ENCODE measurements around the gene YARS2. TPM values are rescaled to one million over a fixed set of nuclear protein-coding genes. Genes with fewer than 3 reads are reported as not detected.

YARS2 gene
- total RNA-seq = 10 to 100 TPM; 19.9 to 23.1 (median 22.2) TPM

DNA sequence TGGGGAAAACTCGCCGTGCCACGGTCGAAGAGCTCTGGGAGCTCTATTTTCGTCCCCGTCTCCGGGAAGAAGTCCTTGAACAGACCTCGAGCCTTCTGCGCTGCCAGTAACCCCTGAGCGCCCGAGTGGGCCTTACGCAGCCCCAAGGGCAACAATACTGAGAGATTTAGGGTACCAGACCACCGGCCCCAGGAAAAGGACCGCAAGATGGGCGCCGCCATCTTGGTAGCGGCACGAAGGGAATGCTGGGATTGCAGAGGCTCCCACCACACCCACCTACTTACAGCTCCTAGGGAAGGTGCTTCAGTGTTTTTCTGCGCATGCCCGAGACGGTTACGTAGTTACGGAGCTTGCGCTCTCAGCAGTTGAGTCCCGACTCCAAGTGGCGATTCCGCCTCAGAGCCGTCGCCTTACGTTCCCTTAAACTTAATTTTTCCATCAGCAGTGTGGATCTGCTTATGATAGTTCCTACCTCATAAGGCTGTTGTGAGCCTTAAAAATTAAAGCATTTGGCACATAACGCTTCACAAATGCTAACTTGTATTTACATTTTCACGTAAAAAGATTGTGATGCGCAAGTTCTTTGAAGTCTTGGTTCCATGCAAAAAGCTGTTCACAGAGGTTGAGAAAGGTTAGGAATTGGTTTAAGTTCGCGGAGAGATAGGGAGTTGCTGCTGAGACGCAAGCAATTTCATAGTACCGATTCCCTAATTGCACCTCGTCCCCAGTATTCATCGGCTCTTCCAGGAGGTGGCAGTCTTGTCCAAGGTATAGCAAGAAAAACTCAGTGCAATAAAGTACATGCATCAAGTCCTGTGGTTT is at the start of gene YARS2:
Gene YARS2, minus strand, starts transcription at position 244 of the 822 bp plus-strand sequence. Its CDS starts 23 bp downstream, at position 221.
- peak; percentile 97 for ATAC-seq (ENCODE audit: low FRiP score)
- peak; percentile 76 for DNase-seq (ENCODE audit: low spot score)
- TF ChIP-seq, protein P1, sequence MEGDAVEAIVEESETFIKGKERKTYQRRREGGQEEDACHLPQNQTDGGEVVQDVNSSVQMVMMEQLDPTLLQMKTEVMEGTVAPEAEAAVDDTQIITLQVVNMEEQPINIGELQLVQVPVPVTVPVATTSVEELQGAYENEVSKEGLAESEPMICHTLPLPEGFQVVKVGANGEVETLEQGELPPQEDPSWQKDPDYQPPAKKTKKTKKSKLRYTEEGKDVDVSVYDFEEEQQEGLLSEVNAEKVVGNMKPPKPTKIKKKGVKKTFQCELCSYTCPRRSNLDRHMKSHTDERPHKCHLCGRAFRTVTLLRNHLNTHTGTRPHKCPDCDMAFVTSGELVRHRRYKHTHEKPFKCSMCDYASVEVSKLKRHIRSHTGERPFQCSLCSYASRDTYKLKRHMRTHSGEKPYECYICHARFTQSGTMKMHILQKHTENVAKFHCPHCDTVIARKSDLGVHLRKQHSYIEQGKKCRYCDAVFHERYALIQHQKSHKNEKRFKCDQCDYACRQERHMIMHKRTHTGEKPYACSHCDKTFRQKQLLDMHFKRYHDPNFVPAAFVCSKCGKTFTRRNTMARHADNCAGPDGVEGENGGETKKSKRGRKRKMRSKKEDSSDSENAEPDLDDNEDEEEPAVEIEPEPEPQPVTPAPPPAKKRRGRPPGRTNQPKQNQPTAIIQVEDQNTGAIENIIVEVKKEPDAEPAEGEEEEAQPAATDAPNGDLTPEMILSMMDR (IDR thresholded peaks at IDR 0.05) = peak in 1 of 3 donors; percentile 44

DNA sequence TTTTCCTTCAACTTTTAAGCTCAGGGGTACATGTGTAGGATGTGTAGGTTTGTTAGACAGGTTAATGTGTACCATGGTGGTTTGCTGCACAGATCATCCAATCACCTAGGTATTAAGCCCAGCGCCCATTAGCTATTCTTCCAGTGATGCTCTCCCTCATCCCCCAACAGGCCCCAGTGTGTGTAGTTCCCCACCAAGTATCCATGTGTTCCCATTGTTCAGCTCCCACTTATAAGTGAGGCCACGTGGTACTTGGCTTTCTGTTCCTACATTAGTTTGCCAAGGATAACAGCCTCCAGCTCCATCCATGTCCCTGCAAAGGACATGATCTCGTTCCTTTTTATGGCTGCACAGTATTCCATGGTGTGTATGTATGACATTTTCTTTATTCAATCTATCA is 48.6 kb upstream of the YARS2 start:
- ATAC-seq (ENCODE audit: low FRiP score) (no peak), DNase-seq (ENCODE audit: low spot score) (no peak)
- TF ChIP-seq, protein P1 (IDR thresholded peaks at IDR 0.05) = no peak

DNA sequence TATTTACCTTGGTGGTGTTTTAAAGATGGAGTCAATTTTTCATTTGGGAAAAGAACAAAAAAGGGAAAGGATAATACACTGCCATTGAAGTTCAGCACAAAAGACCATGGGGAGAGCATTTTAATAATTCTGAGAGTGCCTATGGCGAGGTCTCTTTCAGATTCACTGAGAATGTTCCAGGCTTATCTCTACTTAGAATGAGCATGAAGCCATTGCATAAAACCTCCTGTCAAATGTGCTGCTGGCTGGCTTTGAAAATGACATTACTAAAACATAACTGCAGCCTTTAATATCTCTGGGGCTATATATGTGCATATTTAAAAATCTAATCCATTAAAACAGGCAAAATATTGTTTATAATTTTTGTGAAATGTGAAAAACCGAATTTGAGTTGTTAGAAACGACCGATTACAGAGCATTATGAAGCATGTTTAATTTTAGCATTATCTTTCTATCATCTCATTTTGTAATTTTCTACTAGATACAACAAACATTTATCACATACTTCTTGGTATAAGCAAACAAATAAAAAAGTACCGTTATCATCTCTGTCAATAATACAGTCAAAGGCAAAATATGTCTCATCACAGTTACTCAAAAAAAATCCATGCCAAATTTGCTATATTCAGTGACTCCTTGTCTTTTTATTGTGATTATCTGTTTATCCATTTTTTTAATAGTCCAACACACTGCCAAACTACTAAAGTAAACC is 45.7 kb upstream of the YARS2 start:
- TF ChIP-seq, protein P1 (IDR thresholded peaks at IDR 0.05) = no peak
- DNase-seq (ENCODE audit: low spot score) = no peak
- ATAC-seq (ENCODE audit: low FRiP score) = no peak

DNA sequence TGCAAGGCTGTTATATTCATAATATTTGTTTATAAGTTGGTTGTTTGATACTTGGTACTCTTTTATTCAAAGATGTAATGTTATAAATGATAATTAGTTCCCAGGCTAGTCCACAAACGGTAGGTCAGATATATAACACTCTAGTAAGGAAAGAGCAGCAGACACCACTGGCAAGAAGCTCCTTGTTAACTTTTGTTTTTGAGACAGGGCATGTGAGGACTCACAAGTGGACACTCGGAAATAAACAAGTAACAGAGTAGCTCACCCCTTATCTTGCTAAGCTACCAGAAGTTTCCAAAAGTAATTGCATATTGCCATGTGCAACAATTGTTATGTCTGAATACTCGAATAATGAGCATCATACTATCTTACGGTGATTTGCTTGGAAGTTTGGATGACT is 38.6 kb upstream of the YARS2 start:
- no peak for ATAC-seq (ENCODE audit: low FRiP score)
- TF ChIP-seq, protein P1 (IDR thresholded peaks at IDR 0.05) = no peak
- no peak for DNase-seq (ENCODE audit: low spot score)

DNA sequence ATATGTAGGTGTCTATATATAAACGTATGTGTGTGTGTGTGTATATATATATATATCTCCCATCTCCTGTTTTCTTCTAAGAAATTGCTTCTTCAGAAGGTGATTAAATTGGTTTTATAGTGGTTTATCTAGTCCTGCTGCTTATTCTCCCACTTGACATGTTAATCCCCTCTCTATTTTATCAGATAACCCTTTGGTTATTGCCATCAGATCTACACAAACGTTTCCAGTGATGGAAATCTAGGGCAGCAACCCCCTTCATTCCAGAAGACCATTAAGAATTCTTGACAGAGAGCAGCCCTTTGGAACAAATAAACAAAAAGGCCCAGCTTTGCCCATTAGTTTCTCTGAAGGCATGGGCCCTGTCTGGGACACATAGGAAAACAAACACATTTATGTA is 34.2 kb upstream of the YARS2 start:
- ATAC-seq (ENCODE audit: low FRiP score) = no peak
- no peak for DNase-seq (ENCODE audit: low spot score)
- TF ChIP-seq, protein P1 (IDR thresholded peaks at IDR 0.05) = no peak

DNA sequence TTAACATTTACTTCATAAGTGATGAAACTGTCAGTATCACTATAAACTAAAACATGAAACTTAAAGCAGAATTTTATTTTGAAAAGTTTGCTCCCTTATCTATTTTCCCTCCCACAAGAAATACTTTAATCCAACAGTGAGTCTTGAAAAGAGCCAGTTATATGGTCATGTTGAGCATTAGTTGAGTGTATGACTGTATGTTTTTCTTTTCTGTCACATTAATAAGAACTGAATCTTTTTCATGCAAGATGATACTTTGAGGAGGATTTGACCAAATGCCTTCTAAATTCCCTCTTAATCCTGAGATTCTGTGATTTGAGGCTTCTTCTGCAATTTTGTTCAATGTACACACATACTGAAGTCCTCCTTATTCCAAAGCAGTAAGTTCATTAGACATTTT is 33.7 kb upstream of the YARS2 start:
- ATAC-seq (ENCODE audit: low FRiP score) (no peak), DNase-seq (ENCODE audit: low spot score) (no peak)
- TF ChIP-seq, protein P1 (IDR thresholded peaks at IDR 0.05) = no peak
